Measurements from ENCODE around the gene NAA15.
"Not testable (repeated sequence)": the region's sequence is repeated elsewhere in the genome, so short reads cannot be mapped to it uniquely, and the experiment has no call there.

The NAA15 gene

DNA sequence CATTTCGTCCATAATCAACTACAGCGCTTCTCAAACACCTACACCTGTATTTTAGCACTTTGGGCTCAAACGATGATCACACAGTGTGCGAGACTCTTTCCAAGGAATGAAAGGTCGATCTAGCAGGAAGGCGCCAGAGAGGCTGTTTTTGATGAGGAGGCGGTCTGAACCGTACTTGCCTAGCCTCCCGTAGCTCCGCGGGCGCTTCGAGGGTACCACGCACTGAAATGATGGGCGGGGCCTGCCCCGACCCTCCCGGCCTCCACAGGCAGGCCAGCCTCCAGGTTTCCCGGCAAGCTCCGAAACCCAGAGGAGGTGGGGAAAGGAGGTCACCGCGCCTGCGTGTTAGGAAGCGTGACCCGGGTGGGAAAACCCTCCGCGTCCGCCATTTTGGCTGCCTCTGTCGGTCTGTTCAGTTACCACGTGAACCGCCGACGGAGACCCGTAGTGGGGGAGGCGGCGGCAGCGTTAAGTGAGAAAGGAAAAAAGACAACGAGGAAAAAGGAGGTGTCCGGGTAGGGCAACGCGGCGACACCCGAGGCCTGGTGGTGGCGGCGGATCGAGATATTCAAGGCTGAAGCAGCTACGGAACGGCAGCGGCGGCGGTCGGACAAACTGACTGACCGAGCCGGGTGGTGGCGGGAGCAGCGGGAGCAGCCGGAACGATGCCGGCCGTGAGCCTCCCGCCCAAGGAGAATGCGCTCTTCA, at the start of gene NAA15:
Gene NAA15 (plus strand): TSS at position 393 of the 708 bp plus-strand sequence. CDS start 273 bp downstream, at position 666.
- DNase-seq: peak; percentile 97

DNA sequence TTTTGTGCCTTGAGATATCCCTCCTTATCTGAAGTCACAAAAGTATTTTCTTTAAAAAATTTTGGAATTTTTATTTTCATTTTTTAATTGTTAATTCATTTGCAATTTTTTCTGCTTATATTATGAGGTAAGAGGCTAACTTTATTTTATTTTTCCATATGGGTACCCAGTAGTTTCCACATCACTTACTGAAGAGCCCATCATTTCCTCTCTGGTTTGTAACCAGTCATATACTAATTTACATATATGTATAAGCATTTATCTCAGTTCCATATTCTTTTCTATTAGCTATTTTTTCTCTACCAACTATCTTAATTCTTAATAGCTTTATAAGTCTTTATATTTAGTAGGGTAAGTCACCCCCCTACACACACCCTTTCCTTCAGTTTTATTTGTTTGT, 48.3 kb upstream of the NAA15 start:
- no peak for DNase-seq

DNA sequence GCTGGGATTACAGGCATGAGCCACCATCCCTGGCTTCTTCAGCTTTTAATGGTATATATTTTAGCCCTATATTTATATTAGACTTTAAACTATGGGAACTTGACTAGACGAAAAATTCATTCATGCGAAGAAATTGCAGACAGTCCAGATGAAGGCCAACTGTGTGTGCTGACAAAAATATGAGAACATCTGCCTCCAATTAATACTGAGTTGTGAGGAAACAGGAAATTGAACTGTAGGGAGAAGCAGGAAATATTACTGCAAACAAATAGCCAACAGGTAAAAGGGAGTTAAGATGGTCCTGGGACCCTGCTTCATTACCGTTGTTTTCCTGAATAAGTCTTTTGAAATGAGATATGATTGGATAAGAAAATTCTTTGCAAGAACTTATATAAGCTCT, 47.6 kb upstream of the NAA15 start:
- DNase-seq: no peak

DNA sequence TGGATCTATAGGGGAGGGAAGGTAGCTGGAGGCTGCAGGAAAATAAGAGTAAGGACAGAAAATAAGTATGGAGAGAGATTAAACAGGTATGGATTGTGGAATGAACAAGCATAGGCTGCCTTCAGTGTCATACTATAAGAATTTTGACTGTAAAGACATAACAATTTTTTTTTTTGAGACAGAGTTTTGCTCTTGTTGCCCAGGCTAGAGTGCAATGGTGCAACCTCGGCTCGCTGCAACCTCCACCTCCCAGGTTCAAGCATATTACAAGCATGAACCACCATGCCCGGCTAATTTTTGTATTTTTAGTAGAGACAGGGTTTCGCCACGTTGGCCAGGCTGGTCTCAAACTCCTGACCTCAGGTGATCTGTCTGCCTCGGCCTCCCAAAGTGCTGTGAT, 45.7 kb upstream of the NAA15 start:
- DNase-seq: not testable (repeated sequence)

DNA sequence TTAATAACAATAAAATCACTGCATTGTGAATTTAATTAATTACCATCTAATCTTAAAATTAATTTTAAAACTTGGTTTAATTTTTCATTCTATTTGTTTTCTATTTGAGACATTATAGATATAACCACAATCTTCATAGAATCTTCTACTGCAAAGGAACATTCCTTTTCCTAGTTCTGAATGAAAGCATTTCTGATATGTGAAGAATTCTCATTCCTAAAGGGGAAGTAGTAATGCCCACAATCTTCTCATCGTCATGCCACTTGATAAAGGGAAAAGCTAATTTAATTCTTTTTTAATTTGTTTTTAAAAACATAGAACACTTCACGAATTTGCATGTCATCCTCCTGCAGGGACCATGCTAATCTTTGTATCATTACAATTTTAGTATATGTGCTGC, 45.0 kb upstream of the NAA15 start:
- no peak for DNase-seq

DNA sequence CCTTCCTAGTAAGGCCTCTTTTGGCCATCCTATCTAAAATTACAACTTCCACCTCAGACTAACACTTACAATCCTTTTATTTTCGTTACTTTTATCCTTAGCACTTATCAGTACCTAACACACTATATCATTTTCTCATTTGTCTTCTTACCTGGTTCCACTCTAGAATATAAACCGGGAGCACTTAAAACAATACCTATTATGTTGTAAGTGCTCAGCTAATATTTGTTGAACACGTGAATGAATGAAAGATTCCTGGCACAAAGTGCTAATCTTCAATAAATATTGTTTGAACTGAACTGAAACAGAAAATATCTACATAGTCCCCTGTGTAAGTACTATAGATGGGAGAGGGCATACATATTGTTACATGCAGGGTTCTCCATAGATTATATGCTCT, 35.7 kb upstream of the NAA15 start:
- DNase-seq: no peak

DNA sequence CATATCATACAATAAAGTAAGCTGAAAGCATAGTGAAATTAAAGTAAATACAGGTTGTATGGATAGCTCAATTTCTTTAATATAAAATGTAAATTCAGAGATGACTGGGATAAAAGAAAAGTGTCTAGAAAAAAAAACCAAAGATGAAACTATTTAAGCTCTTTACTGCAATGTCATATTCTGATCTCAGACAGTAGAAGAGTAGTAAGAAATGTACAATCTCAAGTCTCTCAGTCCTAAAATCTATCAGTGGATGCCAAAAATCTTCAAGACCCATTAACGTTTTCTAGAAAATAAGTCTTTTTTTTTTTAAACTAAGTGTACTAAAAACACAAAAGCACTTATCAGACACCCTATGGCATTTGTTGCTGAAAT, 35.1 kb upstream of the NAA15 start:
- no peak for DNase-seq

DNA sequence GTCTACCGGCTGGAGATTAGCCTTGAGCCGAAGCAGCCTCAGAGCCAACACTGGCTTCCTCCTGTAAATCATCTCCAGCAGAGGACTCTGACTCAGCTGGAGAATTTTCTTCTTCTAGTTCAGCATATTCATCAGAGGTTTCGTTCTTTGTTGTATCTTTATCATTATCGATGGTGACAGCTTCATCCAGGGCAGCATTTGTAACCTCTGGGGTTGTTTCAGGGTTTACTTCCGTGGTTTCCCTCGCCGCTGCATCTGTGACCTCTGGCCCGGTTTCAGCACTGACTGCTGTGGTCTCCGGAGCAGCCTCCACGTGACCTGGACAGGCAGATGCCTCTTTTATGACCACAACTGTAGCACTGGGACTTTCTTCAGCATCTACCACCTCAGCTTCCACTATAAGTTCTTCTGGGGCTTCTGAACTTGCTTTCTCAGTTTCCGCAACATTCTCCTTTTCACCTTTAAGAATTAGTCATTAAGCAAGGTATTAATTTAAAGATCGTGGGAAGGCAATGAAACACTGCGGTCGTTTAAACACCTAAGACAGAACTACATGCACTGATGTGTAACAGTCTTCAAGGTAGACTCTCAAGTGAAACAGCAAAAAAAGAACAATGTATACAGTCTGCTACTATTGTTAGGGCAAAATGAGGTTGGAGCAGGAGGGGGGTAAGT, 34.6 kb upstream of the NAA15 start:
- peak; percentile 82 for DNase-seq

DNA sequence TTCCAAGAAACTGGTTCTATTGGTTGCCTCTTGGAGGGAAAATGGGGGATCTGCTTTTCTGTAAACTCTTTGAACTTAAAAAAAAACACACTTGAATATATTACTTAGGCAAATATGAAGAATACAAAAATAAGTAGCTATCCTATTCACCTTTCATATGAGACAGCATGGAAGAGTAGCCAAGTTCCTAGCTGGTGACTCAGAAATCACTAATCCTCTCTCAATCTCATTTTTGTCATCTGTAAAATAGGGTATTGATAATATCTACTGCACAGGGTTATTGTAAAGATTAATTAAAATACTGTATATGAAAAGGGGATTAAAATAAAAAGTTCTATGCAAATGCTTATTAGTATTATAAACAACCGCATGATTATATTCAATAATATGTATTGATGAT, 34.0 kb upstream of the NAA15 start:
- DNase-seq: no peak

DNA sequence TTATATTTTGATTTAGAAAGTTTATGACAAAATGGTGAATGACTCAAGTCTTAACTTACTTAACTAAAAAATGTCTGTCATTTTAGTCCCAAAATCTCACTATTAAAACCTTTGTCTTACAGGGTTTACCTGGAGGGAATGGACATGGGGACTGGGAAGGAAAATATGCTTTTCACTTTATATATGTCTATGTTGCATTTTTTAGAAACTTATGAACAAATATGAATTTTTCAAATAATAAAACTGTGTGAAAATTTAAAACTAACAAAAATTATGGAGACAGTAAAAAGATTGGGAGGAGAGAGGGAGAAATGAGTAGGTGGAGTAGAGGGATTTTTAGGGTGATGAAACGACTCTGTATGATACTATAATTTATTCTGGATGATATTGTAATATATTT, 27.5 kb upstream of the NAA15 start:
- DNase-seq: no peak

DNA sequence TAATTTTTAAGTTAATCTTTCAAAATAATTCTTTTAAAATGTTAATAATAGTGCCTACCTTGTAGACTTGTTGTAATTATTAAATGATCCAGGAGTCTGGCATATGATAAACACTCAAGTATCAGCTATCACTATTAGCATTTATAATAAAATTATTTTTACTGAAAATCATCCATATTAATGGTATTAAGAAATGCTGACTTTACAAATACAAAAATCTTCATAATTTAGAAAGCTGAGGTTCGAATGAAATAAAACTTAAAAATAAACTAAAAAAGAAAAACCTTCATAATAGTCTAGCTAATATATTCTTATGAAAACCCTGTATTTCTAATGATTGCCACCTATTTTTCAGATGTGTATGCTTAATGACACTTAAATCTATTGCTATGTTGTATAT, 26.5 kb upstream of the NAA15 start:
- no peak for DNase-seq

DNA sequence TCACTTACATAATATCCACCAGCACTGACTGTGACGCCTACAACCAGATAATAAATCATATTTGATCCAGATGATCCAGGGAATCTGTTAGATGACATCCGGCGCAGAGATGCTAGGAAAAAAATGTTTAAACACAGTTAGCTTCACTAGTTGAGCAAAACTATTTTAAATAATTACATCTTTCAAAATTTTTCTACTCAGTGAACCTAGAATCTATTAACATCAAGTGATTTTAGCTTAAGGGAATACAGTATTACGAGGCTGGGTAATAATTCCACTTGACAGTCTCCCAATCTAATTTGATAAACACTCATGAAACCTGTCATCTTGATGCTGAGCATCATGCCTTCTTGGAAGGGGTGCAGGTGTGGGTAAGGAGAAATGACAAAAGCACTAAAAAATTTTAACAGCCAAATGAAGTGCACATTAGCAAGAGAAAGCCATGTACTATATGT, 26.0 kb upstream of the NAA15 start:
- DNase-seq: no peak

DNA sequence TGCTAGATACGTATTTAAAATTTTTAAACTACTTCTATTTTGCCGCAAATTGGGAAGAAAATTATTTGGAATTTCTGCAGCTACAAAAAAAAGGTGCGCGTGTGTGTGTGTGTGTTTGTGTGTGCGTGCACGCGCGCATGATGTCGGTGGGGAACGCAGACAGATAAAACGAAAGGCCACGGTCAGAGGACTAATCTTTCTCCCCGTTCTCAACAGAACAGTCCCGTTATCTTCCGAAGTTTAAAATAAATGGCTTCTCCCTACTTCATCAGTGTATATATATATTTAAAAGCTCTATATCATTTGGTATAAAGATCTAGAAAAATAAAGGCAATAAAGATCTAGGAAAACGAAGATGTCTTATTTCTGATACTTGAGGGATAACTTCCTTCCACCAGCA, 22.8 kb upstream of the NAA15 start:
- no peak for DNase-seq

DNA sequence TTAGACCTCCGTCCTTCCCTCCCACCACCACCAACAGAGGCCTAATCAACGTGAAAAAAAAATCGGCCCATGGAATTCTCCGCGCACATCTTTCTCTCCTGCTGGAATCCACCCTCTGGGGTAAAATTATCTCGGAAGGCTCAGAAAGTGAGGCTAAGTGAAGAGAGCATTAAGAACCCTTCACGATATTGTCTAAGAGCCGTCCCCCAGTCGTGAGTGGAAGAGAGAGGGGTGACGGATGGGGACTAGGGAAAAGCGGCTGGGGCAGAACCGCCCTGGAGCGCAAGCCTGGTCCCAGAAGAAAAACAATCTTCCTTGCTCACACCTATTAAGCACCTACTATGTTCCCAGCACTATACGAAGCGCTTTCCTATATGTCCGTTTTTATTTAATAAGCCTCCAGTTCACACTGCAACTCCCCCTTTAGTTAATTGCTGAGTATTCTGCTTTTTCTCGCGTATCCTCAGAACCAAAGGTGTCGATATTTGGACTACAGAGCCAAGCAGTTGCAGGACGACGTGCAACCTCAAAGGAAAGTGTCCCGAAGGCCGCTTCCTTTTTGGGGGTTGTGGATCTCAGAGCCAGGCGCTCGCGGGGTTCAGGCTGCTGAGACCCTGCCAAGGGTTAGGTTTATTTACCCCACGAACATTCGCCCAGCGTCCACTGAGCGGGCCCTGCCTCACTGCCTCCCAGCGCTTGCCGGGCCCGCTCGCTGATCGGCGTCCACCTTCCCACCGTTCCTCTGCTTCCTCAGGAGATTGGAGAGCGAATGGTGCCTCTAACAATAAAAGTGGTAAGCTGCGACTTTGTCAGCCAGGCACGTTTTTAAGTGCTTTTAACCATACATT, 22.2 kb upstream of the NAA15 start:
- no peak for DNase-seq

DNA sequence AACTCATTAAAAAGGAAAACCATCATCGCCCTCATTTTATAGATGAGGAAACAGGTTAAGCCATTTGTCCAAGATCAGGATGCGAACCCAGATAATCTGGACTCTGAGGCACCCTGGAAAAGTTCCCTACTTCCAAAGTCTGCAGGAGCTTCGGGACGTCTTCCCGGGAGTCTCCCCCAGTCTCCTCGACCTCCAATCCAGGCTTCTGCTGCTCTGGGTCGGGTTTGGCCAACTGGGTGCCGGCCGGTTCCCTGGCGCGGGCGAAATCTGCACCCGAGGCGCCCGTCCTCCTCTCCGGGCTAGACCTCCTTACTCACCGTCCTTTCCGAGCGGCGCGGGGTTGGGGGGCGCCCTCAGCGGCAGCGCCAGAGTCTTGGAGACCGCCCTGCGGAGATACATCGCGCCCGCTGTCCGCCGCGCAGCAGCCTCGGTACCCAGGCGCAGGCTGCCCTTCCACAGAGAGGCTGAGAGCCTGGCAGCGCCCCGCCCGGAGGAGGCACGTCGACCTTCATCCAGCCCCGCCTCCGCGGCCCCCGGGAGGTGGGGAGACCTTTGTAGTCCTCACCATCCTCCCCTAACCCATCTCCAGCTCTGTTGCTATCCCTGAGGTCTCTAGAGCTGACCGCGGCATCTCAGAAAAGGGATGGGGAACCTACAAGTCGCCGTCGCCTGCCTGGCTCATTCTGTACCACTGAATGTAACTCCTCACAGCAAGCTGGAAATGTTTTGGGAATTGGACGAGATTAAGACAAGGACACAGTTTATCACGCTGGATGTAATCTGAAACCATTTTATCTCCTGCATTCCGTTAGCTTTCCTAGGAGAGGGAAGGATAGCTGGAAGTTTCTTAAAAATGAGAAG, 21.3 kb upstream of the NAA15 start, which contains the start of gene MGARP:
Gene MGARP (minus strand): TSS at position 466 of the 861 bp plus-strand sequence. CDS start 67 bp downstream, at position 399.
- no peak for DNase-seq

DNA sequence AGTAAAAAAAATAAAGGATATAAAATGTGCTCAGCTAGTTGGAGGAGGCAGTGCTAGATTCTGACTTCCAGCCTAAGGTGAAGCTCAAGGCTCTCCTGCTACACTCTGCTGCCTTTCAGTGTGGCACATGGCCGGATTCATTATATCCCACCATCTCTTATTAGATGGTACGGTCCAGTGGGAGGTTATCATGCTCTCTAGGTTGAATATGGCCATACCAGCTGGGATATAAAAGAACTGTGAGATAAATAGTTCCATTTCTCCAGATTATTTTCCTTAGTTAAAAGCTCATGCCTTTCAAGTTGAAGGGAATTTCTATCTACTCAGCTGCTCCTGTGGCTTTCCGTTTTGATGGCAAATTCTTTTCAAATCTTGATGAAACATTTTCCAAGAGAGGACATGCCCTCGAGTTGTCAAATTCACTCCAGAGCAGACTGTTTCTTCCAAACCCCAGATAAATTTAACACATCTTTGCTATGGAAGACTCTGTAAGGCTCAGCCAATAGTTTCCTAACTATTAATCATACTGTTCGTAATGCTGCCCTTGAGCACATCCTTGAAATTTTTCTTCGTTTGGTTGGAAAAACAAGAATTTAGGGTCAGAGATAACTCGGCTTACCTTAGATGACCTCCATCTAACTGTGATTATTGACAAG, 19.1 kb upstream of the NAA15 start:
- DNase-seq: no peak

DNA sequence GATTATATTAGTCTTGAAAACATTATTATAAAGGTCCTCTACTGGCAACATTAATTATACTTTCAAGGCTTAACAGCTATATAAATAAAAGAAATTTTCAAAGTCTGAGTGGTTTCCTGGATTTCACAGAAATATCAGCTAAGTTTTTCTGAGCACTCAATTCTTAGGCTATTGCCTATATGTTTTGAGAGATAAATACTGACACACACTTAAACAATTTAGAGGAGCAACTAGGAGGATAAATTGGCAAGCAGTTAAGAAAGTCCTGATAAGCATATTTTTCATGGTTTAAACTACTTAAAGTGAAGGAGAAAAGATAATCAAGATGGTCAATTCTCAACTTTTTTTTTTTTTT, 18.6 kb upstream of the NAA15 start:
- no peak for DNase-seq

DNA sequence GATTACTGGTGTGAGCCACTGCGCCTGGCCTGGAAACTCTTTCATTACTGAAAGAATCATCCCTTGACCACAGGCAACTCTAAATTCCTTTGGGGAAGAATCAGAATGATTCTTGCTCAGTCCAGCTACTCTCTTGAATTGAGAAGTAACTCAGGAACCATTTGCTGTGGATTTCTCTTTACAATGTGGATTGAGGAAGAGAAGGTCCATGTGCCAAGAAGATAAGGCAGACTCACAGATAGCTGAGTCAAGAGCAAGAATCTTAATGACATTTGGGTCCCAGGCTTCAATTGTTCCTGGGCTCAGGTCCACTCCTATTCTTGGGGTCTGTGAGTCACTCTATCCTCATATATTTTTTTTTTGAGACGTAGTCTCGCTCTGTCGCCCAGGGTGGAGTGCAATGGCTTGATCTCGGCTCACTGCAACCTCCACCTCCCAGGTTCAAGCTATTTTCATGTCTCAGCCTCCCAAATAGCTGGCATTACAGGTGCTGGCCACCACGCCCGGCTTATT, 15.1 kb upstream of the NAA15 start:
- no peak for DNase-seq

DNA sequence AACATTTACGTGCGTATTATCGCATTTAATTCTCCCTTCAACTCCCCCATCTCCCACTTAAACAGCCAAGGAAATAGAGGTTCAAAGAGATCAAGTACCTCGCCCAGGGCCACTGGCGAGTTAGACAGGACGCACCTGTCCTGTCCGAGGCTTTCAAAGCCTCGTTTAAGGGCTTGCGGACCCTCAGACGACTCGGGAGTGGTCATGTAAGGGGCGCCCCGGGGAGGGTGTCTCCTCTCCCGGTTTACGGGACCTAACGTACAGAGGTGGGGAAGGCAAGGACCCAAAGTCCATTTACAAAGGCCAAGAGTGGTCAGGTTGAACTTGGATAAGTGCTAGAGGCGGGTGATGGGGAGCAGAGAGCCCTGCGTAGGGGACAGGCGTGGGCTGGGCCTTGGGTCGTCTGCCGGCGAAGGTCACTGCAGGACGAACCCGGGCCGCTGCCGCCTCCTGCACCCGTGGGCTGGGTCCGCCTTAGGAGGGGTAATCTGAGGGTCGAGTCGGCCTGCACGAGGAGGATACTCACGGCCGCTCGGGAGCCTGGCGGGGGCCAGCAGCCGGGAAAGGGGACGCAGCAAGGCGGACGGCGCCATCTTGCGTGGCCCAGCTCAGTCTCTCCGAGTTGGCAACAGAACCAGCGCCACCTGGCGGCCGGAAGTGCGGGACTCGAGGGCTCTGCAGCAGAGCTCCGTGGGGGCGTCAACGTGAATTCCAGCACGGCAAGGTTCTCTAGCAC, 5.9 kb upstream of the NAA15 start:
- peak; percentile 94 for DNase-seq

DNA sequence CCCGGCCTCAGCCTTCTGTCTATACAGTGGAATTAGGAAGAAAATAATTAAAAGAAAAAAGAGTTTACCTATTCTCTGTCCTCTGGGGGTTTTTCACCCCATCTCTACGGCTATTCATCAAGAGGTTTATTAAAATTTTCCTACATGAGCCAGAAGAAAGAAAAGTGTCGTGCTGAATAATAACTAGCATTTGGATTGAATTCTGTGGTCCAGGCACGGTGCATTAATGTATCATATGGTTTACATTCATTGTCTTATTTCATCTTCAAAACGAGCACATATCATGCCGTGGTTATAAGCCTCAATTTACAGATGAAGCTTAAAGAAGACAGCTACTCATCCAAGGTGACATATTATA, 5.4 kb upstream of the NAA15 start:
- no peak for DNase-seq

DNA sequence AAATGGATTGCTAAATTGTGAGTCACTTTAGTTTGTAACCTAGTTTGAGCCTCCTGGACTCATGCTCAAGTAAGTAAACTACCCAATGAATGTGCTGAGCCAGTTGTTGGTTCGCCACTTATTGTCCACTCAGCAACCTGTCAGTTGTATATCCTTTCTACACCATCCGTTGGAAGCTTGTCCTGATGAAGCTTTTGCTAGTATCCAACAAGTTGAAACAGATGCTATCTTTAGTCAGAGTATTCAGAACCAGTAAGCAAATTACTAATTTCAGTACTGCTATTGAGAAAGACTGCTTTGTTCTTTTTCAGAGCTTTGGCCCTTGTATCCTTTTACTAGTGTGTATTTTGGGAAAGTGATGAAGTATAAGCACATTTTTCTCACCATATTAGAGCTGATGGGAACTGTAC, 4.3 kb upstream of the NAA15 start:
- no peak for DNase-seq

Measured in CD4-positive, alpha-beta T cell treated with Interleukin-4 for 4 hours (primary cell).